Smooth muscle cell (in vitro differentiated cells): ENCODE data around the gene DPYD. TPM values are rescaled to one million over a fixed set of nuclear protein-coding genes. Genes with fewer than 3 reads are reported as not detected.

Experiments used
- DNase-seq: peaks from one replicate; lab custom pipeline; 2025; ENCODE audit not compliant: unreplicated experiment; lab: John Stamatoyannopoulos, UW
- H2AFZ ChIP-seq: fragments of 200-600 bp; sonication (generic); 2 replicates; pipeline ENCODE4 v1.6.0; 2016; ENCODE audit warnings: antibody characterized with exemption, low read depth, mild to moderate bottlenecking
- H3F3A ChIP-seq: fragments of 200-600 bp; sonication (generic); 2 replicates; pipeline ENCODE4 v1.6.0; 2017; ENCODE audit warnings: antibody characterized with exemption, low read depth
- H3K27ac ChIP-seq: fragments of 200-600 bp; sonication (generic); 2 replicates; pipeline ENCODE4 v1.5.1; 2016; ENCODE audit warnings: low read depth, mild to moderate bottlenecking
- H3K27me3 ChIP-seq: fragments of 200-600 bp; sonication (generic); 2 replicates; pipeline ENCODE4 v1.6.1; 2016; ENCODE audit warnings: low read depth, mild to moderate bottlenecking
- H3K36me3 ChIP-seq: fragments of 200-600 bp; sonication (generic); 2 replicates; pipeline ENCODE4 v1.5.1; 2016; ENCODE audit warnings: low read depth
- H3K4me1 ChIP-seq: fragments of 200-600 bp; sonication (generic); 2 replicates; pipeline ENCODE4 v1.5.1; 2016; ENCODE audit warnings: low read depth
- H3K4me2 ChIP-seq: fragments of 200-600 bp; sonication (generic); 2 replicates; pipeline ENCODE4 v1.6.0; 2016; ENCODE audit warnings: mild to moderate bottlenecking
- H3K4me3 ChIP-seq: fragments of 200-600 bp; sonication (generic); 2 replicates; pipeline ENCODE4 v1.5.1; 2016; ENCODE audit warnings: mild to moderate bottlenecking
- H3K79me2 ChIP-seq: fragments of 200-600 bp; sonication (generic); 2 replicates; pipeline ENCODE4 v1.6.0; 2016; ENCODE audit warnings: low read depth, mild to moderate bottlenecking
- H3K9ac ChIP-seq: fragments of 200-600 bp; sonication (generic); 2 replicates; pipeline ENCODE4 v1.6.0; 2016; ENCODE audit warnings: low read depth
- H3K9me3 ChIP-seq: fragments of 200-600 bp; sonication (generic); replicated peaks from 2 replicates; pipeline ENCODE4 v1.5.1; 2016; ENCODE audit warnings: low read depth
- H4K20me1 ChIP-seq: fragments of 200-600 bp; sonication (generic); 2 replicates; pipeline ENCODE4 v1.6.0; 2016; ENCODE audit warnings: low read depth
- WGBS: methylation state at CpG from one replicate; pipeline ENCODE4 v1.1.7; 2016; ENCODE audit warnings: low lambda C conversion rate; 5-methylcytosine and 5-hydroxymethylcytosine counted together
- polyA plus RNA-seq: library from polyadenylated mRNA; unstranded; fragments of >200 nt; fragmentation: Nextera tagmentation; extraction: Ambion mirVana; gene quantifications from 2 replicates; pipeline ENCODE4 v1.2.1, GENCODE V29; 2016
- total RNA-seq: library from RNA; depleted of rRNA; stranded (reverse); fragments of >200 nt; gene quantifications from 2 replicates; pipeline ENCODE4 v1.2.3, GENCODE V29; 2014
- TF ChIP-seq, protein P1 (sequence below): fragments of 200-600 bp; sonication (generic); IDR thresholded peaks from 2 replicates; pipeline ENCODE4 v1.5.1; 2017; ENCODE audit warnings: borderline replicate concordance, mild to moderate bottlenecking, antibody characterized with exemption; ENCODE audit not compliant: insufficient read depth, poor library complexity, severe bottlenecking

Gene DPYD
- total and polyA plus RNA-seq, 2 experiments from 2014 or later = 1.8 to 2.0 TPM

DNA sequence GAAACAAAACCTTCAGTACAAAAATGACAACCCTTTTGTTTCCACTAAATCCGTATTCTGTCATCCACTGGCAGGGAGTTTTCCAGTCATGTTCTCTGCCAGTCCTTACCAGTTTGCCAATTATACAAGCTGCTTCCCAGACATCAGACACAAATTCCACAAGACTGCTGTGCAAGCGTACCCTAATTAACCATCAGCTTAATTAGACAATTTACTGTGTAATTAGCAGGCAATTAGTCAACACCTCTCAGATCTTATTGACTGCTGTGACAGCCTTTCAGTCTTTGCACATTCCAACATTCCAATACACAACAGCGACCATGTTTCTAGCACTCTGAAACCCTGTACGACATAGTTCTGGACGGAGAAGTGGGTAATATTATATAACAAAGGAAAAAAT lies 420.1 kb downstream of the DPYD start:
- no peak overlapping the region for H3K4me3 ChIP-seq
- H3K27ac ChIP-seq = no peak overlapping the region
- no peak for DNase-seq
- H3K4me1 ChIP-seq = peaks cover 18% of the 10 kb centered on the region
- no peaks in the 10 kb centered on the region for H4K20me1 ChIP-seq
- 76% methylated on average over 5 of the region's 5 CpGs for WGBS
- H3K79me2 ChIP-seq = no peaks in the 10 kb centered on the region
- TF ChIP-seq, protein P1, sequence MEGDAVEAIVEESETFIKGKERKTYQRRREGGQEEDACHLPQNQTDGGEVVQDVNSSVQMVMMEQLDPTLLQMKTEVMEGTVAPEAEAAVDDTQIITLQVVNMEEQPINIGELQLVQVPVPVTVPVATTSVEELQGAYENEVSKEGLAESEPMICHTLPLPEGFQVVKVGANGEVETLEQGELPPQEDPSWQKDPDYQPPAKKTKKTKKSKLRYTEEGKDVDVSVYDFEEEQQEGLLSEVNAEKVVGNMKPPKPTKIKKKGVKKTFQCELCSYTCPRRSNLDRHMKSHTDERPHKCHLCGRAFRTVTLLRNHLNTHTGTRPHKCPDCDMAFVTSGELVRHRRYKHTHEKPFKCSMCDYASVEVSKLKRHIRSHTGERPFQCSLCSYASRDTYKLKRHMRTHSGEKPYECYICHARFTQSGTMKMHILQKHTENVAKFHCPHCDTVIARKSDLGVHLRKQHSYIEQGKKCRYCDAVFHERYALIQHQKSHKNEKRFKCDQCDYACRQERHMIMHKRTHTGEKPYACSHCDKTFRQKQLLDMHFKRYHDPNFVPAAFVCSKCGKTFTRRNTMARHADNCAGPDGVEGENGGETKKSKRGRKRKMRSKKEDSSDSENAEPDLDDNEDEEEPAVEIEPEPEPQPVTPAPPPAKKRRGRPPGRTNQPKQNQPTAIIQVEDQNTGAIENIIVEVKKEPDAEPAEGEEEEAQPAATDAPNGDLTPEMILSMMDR = no peak
- H2AFZ ChIP-seq = no peak overlapping the region
- no peak overlapping the region for H3K9ac ChIP-seq
- H3K9me3 ChIP-seq = no peaks in the 10 kb centered on the region
- H3K4me2 ChIP-seq = no peak overlapping the region
- H3F3A ChIP-seq = no peaks in the 10 kb centered on the region
- H3K36me3 ChIP-seq = no peaks in the 10 kb centered on the region
- no peaks in the 10 kb centered on the region for H3K27me3 ChIP-seq

DNA sequence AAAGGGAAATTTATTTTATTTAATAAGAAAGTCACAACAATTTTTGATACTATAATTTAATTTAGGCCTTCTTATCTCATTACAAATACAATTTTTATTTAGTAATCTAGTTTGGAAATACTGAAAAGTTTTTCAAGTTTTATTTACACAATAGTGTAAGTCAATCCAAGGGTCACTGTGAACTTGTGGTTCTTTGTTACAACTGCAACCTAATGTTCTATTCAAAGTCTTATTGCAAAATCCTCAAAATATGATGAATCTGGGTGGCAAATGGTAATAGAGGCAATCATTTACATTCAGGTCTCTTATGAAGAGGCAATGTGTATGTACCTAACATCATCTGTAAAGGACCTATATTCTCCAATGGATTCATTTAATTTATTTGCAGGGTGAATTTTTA lies 421.2 kb downstream of the DPYD start:
- Histone ChIP-seq H3K4me2 (no peak overlapping the region), H3K79me2 (no peaks in the 10 kb centered on the region), H3K9me3 (no peaks in the 10 kb centered on the region), H3F3A (no peaks in the 10 kb centered on the region), H3K36me3 (no peaks in the 10 kb centered on the region), H2AFZ (no peak overlapping the region), H3K4me3 (no peak overlapping the region), H4K20me1 (no peaks in the 10 kb centered on the region), H3K27me3 (no peaks in the 10 kb centered on the region), H3K9ac (no peak overlapping the region), H3K27ac (no peak overlapping the region), H3K4me1 (peaks cover 14% of the 10 kb centered on the region)
- no peak for DNase-seq
- TF ChIP-seq, protein P1 = no peak

DNA sequence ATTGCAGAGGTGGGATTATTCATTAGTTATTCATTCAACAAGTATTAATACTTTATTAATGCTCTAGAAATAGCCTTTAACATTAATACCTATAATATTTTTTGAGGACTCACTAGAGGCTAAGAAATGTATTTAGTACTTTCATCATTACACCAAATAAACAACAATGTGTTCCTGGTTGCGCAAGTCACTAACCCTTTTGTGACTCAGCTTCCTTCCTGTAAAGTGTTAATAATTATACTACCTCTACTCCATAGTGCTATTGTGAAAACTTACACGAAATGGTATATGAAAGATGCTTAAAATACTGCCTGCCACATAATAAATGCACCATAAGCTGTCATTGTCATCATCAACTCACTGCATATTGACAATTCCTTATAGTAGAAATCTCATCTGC lies 431.0 kb downstream of the DPYD start:
- Histone ChIP-seq H3K4me2 (no peak overlapping the region), H3K4me1 (no peaks in the 10 kb centered on the region), H3K79me2 (no peaks in the 10 kb centered on the region), H3K27me3 (peaks cover 5% of the 10 kb centered on the region), H3K27ac (no peak overlapping the region), H4K20me1 (no peaks in the 10 kb centered on the region), H2AFZ (no peak overlapping the region), H3K9me3 (no peaks in the 10 kb centered on the region), H3F3A (no peaks in the 10 kb centered on the region), H3K4me3 (no peak overlapping the region), H3K9ac (no peak overlapping the region), H3K36me3 (no peaks in the 10 kb centered on the region)
- 62% methylated on average over 2 of the region's 2 CpGs for WGBS
- TF ChIP-seq, protein P1 = no peak
- no peak for DNase-seq

DNA sequence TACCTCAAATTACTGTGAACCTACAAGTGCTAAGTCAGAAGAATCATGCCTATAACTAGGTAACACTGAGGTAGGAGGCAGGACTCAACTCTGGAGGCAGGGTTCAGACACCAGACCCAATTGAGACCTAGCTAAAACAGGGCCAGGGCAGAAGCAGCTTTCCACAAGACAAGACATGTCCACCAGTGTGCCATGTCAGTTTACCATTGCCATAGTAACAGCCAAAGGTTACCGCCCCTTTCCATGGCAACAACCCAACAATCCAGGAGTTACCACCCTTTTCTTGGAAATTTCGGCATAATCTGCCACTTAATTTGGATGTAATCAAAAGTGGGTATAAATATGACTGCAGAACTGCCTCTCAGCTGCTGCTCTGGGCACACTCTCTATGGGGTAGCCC lies 432.3 kb downstream of the DPYD start:
- Histone ChIP-seq H3K9ac (no peak overlapping the region), H3K36me3 (no peaks in the 10 kb centered on the region), H2AFZ (no peak overlapping the region), H3K27me3 (peaks cover 5% of the 10 kb centered on the region), H3K9me3 (no peaks in the 10 kb centered on the region), H3K4me2 (no peak overlapping the region), H3K4me1 (no peaks in the 10 kb centered on the region), H3F3A (no peaks in the 10 kb centered on the region), H4K20me1 (no peaks in the 10 kb centered on the region), H3K4me3 (no peak overlapping the region), H3K27ac (no peak overlapping the region), H3K79me2 (no peaks in the 10 kb centered on the region)
- WGBS = 67% methylated on average over 2 of the region's 2 CpGs
- TF ChIP-seq, protein P1 = no peak
- DNase-seq = no peak
